Stimulated activated effector memory CD8-positive, alpha-beta T cell treated with anti-CD3 and anti-CD28 coated beads, Interleukin-12 subunit alpha, Interleukin-12 subunit beta, amount 100 ng/mL, for 72 hours (primary cell): ENCODE results near the gene S100A5.
"Not testable (repeated sequence)": the region's sequence is repeated elsewhere in the genome, so short reads cannot be mapped to it uniquely, and the experiment has no call there.

ENCODE experiments used
- ATAC-seq: fragments of 150-1000 bp; cut with Tn5 transposase; 2 replicates; pipeline ENCODE4 v1.10.0; 2021
- DNase-seq, 2 donors: peaks; one replicate each; pipeline ENCODE4 v3.0.0; 2021 to 2022; ENCODE audit warnings: low spot score in 2 of 2
- H3K27ac Mint-ChIP-seq: one replicate; pipeline ENCODE4 v1.8.0; 2022; ENCODE audit warnings: mild to moderate bottlenecking, mixed read lengths
- H3K36me3 Mint-ChIP-seq: one replicate; pipeline ENCODE4 v1.8.0; 2022; ENCODE audit warnings: mild to moderate bottlenecking, mixed read lengths
- H3K4me1 Mint-ChIP-seq: one replicate; pipeline ENCODE4 v1.8.0; 2022; ENCODE audit warnings: mixed read lengths
- H3K4me3 Mint-ChIP-seq: one replicate; pipeline ENCODE4 v1.8.0; 2022; ENCODE audit warnings: mild to moderate bottlenecking, mixed read lengths
- H3K9me3 Mint-ChIP-seq: one replicate; pipeline ENCODE4 v1.8.0; 2022; ENCODE audit warnings: mixed read lengths

The S100A5 gene

GRCh38 chr1:153540394-153541361, at the start of gene S100A5:
Gene S100A5 (minus strand): TSS chr1:153540934. CDS start chr1:153540191, 743 bp downstream.
- peaks cover 63% of the 10 kb centered on the region for H3K36me3 Mint-ChIP-seq
- ATAC-seq: no peak
- peak within 1 kb of the TSS; percentile 98 for H3K27ac Mint-ChIP-seq
- H3K9me3 Mint-ChIP-seq: no peaks in the 10 kb centered on the region
- DNase-seq: peak in 1 of 2 donors; percentile 67
- H3K4me3 Mint-ChIP-seq: peak within 1 kb of the TSS; percentile 99
- peaks cover 81% of the 10 kb centered on the region for H3K4me1 Mint-ChIP-seq

- Mint-ChIP-seq H3K4me3 (no peak overlapping the region), H3K4me1 (no peaks in the 10 kb centered on the region), H3K36me3 (no peaks in the 10 kb centered on the region), H3K9me3 (no peaks in the 10 kb centered on the region), H3K27ac (no peak overlapping the region)
- ATAC-seq (no peak), DNase-seq (no peak)
Measured at GRCh38 chr1:153588482-153588881, 47.7 kb upstream of the S100A5 start.

- ATAC-seq, H3K9me3 Mint-ChIP-seq, H3K4me1 Mint-ChIP-seq, H3K27ac Mint-ChIP-seq, H3K36me3 Mint-ChIP-seq, DNase-seq, H3K4me3 Mint-ChIP-seq: not testable (repeated sequence)
Measured at GRCh38 chr1:153588033-153588432, 47.3 kb upstream of the S100A5 start.

- Mint-ChIP-seq H3K36me3 (no peaks in the 10 kb centered on the region), H3K27ac (no peak overlapping the region), H3K4me1 (no peaks in the 10 kb centered on the region), H3K9me3 (no peaks in the 10 kb centered on the region), H3K4me3 (no peak overlapping the region)
- DNase-seq (no peak), ATAC-seq (no peak)
Measured at GRCh38 chr1:153587314-153587713, 46.6 kb upstream of the S100A5 start.

- Mint-ChIP-seq H3K4me3 (no peak overlapping the region), H3K4me1 (no peaks in the 10 kb centered on the region), H3K27ac (no peak overlapping the region), H3K36me3 (no peaks in the 10 kb centered on the region), H3K9me3 (no peaks in the 10 kb centered on the region)
- no peak for ATAC-seq
- DNase-seq: no peak
Measured at GRCh38 chr1:153586347-153586746, 45.6 kb upstream of the S100A5 start.

GRCh38 chr1:153585006-153585405, 44.3 kb upstream of the S100A5 start:
- DNase-seq: no peak
- no peaks in the 10 kb centered on the region for H3K4me1 Mint-ChIP-seq
- H3K36me3 Mint-ChIP-seq: no peaks in the 10 kb centered on the region
- ATAC-seq: no peak
- H3K4me3 Mint-ChIP-seq: no peak overlapping the region
- no peaks in the 10 kb centered on the region for H3K9me3 Mint-ChIP-seq
- no peak overlapping the region for H3K27ac Mint-ChIP-seq

- Mint-ChIP-seq H3K9me3 (no peaks in the 10 kb centered on the region), H3K4me1 (no peaks in the 10 kb centered on the region), H3K27ac (no peak overlapping the region), H3K4me3 (no peak overlapping the region), H3K36me3 (no peaks in the 10 kb centered on the region)
- DNase-seq (no peak), ATAC-seq (no peak)
Measured at GRCh38 chr1:153583976-153584375, 43.2 kb upstream of the S100A5 start.

GRCh38 chr1:153583514-153583913, 42.8 kb upstream of the S100A5 start:
- not testable (repeated sequence) for DNase-seq, H3K36me3 Mint-ChIP-seq, H3K4me3 Mint-ChIP-seq, ATAC-seq, H3K4me1 Mint-ChIP-seq, H3K27ac Mint-ChIP-seq, H3K9me3 Mint-ChIP-seq

GRCh38 chr1:153582836-153583235, 42.1 kb upstream of the S100A5 start:
- not testable (repeated sequence) for H3K27ac Mint-ChIP-seq, H3K36me3 Mint-ChIP-seq, H3K4me3 Mint-ChIP-seq, H3K9me3 Mint-ChIP-seq, ATAC-seq, H3K4me1 Mint-ChIP-seq, DNase-seq

- Mint-ChIP-seq H3K4me3 (no peak overlapping the region), H3K36me3 (no peaks in the 10 kb centered on the region), H3K4me1 (peaks cover 10% of the 10 kb centered on the region), H3K27ac (no peak overlapping the region), H3K9me3 (no peaks in the 10 kb centered on the region)
- DNase-seq (no peak), ATAC-seq (no peak)
Measured at GRCh38 chr1:153578936-153579335, 38.2 kb upstream of the S100A5 start.

- DNase-seq (no peak), ATAC-seq (no peak)
- no peak overlapping the region for H3K4me3 Mint-ChIP-seq
- H3K36me3 Mint-ChIP-seq: no peaks in the 10 kb centered on the region
- H3K4me1 Mint-ChIP-seq: peaks cover 10% of the 10 kb centered on the region
- H3K27ac Mint-ChIP-seq: no peak overlapping the region
- H3K9me3 Mint-ChIP-seq: no peaks in the 10 kb centered on the region
Measured at GRCh38 chr1:153578490-153578889, 37.8 kb upstream of the S100A5 start.

- ATAC-seq (no peak), DNase-seq (no peak)
- peak overlapping the region; percentile 12 for H3K27ac Mint-ChIP-seq
- peaks cover 16% of the 10 kb centered on the region for H3K4me1 Mint-ChIP-seq
- no peak overlapping the region for H3K4me3 Mint-ChIP-seq
- no peaks in the 10 kb centered on the region for H3K36me3 Mint-ChIP-seq
- H3K9me3 Mint-ChIP-seq: no peaks in the 10 kb centered on the region
Measured at GRCh38 chr1:153577624-153578051, 36.9 kb upstream of the S100A5 start.

- H3K9me3 Mint-ChIP-seq: no peaks in the 10 kb centered on the region
- ATAC-seq (no peak), DNase-seq (no peak)
- H3K36me3 Mint-ChIP-seq: no peaks in the 10 kb centered on the region
- peaks cover 21% of the 10 kb centered on the region for H3K4me1 Mint-ChIP-seq
- no peak overlapping the region for H3K27ac Mint-ChIP-seq
- H3K4me3 Mint-ChIP-seq: no peak overlapping the region
Measured at GRCh38 chr1:153577138-153577537, 36.4 kb upstream of the S100A5 start.

- H3K4me3 Mint-ChIP-seq: not testable (repeated sequence)
Measured at GRCh38 chr1:153575497-153575896, 34.8 kb upstream of the S100A5 start.

GRCh38 chr1:153575081-153575491, 34.4 kb upstream of the S100A5 start:
- not testable (repeated sequence) for H3K27ac Mint-ChIP-seq

More at GRCh38 chr1:153575497-153575896, 34.8 kb upstream of the S100A5 start:
- H3K9me3 Mint-ChIP-seq, ATAC-seq, DNase-seq, H3K36me3 Mint-ChIP-seq, H3K27ac Mint-ChIP-seq: not testable (repeated sequence)
- peaks cover 29% of the 10 kb centered on the region for H3K4me1 Mint-ChIP-seq

GRCh38 chr1:153573351-153573750, 32.6 kb upstream of the S100A5 start:
- Mint-ChIP-seq H3K27ac (peak overlapping the region; percentile 32), H3K36me3 (no peaks in the 10 kb centered on the region), H3K4me1 (peaks cover 45% of the 10 kb centered on the region), H3K4me3 (peak overlapping the region; percentile 21), H3K9me3 (no peaks in the 10 kb centered on the region)
- ATAC-seq: no peak
- no peak for DNase-seq

More at GRCh38 chr1:153575081-153575491, 34.4 kb upstream of the S100A5 start:
- not testable (repeated sequence) for DNase-seq, ATAC-seq, H3K9me3 Mint-ChIP-seq, H3K4me3 Mint-ChIP-seq, H3K36me3 Mint-ChIP-seq
- peaks cover 29% of the 10 kb centered on the region for H3K4me1 Mint-ChIP-seq
